HG03135 (cell line): Measurements from ENCODE around the gene PTCH1.

Source experiments
- ATAC-seq: cut with Tn5 transposase; IDR thresholded peaks from one replicate; pipeline ENCODE4 v1.9.1; 2021; ENCODE audit warnings: mild to moderate bottlenecking, moderate library complexity; ENCODE audit not compliant: unreplicated experiment

Gene PTCH1

GRCh38 chr9:95477441-95477840, 39.3 kb downstream of the PTCH1 start:
- no peak for ATAC-seq

DNA sequence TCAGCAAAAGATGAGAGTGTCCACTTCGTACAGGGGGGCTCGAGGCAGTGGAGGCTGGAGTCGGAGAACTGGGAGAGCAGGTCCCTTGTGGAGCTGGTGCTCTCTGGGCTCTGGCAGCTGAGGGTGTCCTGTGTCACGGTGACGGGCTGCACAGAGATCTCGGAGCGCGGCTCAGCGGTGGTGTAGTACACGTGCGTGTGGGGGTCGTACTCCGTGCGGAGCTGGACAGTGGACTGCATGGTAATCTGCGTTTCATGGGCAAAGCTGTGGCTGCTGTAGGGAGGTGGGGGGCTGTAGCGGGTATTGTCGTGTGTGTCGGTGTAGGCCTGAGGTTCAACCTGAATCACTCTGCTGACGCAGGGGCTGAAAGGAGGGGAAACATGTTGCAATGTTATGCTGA, 48.0 kb downstream of the PTCH1 start:
- no peak for ATAC-seq

DNA sequence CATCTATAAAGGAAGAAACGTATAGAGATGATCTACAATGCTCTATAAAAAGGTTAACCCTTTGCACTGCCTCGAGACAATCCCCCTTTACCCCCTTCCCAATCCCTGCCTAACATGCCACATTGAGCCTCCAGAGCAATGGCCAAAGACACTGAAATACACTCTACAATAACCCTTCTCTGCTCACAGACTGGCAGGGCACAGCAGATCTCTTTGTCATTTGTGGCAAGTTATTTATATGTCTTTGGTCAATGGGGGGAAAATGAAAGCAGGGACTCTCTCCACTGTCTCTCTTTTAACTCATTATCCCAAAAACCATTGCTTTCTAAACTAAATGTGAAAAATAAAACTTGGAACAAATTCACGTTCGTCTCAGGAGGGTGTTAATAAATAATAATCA, 51.7 kb downstream of the PTCH1 start:
- no peak for ATAC-seq

DNA sequence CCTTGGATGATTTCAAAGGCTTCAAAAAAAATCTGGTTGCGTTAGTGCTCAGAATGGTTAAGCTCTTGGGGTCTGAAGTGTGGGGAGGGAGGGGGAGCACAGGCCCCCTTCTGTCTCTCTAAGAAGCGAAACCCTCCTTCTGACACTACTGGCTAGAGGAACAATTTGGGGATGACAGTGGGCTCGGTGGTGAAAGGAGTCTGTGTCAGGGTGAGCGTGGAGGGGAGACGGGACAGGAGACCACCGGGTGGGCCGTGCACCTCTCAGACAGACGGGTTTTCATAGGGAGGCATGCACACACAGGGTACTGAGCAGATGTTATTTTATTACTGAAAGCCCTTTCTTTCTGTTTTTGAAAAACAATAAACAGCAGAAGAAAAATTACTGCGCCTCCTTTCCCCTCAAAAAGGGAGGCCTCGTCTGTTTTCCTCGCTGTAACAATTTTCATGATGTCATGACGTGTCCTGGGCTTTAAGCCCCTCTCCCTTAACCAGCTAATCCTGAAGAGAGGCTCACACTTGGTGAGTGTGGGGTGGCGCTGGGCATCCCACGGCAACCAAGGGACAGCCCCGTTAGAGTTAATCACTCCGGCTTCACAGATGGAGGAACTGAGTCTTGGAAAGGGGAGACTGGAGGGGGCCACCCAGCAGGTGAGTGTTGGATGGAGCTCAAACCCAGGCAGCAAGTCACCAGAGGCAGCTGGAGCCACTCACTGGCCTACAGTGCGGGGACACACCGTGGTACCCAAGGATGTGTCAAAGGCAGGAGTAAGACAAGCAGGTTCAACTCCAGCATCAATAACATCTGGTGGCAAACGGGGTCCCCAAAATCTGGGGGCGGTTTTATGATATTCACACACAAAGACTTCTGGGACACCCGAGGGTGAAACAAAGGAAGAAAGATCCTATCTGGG, 53.4 kb downstream of the PTCH1 start:
- peak; percentile 36 for ATAC-seq

DNA sequence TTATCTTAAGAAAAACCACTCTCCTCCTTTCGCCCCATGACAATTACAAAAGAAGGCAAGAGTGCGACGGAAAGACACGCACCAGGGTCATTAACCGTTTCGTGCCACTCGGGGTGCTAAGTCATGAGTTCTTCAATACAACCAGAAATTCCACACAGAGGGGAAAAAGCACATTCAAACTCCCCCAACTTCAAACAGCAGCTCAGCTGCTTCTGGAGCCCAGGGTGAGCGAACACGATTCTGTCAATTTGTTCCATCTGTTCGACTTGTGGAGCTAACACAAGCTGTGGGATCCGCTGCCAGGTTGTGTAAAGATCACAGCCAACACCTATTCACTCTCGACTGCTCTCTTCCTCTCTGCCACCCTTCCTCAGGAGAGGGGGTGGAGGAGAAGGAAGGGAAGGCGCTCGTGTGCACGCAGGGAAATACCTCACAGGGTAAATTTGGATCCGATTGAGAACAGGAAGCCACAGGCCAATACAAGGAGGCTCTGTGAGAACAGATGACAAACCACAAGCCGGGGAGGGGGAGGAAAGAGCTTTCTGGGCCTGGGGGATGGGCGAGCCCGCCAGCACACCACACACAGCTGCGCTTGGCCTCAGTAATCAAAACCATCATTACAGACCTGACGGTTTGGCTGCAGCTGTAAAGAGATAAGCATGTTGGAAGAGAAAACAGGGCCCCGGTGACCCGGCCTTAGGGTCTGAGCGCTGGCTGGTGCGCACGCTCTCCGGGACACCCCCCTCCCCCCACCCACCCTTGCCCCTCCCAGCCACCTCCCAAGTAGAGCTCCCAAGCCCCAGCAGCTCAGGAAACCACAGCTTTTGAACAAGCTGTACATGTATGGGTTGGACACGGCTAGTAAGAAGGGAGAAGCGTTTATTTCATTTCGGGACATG, 54.3 kb downstream of the PTCH1 start:
- ATAC-seq: peak; percentile 88

GRCh38 chr9:95461448-95462248, 55.1 kb downstream of the PTCH1 start:
- no peak for ATAC-seq

DNA sequence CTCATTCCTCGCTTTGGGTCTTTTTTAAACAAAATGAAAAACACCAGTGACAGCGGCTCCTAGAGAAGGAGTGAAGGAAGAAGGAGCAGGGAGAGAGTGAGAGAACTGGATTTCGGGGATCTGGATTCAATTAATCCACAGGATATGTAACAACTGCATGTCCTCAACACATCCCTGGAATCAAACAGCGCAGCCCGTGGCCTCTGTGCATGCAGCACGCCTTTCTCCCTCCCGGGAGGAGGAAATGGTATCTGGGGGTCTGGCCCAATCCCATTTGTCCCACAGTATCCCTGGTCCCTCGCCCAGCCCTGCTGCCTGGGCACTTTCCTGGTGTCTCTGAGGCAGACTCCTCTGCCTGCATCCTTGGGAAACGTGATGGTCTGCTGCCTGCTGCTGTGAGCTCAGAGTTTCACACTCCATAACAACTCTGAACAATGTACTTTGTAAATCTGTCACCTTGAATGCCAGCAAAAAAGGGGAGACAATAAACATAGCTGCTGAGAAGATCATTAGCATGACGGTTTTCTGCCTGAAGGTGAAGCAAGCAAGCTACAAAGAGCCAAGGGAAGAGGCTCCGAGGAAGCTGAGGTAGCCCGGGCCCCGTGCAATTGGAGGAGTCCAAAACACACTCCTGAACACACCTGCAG, 56.1 kb downstream of the PTCH1 start:
- ATAC-seq: no peak

DNA sequence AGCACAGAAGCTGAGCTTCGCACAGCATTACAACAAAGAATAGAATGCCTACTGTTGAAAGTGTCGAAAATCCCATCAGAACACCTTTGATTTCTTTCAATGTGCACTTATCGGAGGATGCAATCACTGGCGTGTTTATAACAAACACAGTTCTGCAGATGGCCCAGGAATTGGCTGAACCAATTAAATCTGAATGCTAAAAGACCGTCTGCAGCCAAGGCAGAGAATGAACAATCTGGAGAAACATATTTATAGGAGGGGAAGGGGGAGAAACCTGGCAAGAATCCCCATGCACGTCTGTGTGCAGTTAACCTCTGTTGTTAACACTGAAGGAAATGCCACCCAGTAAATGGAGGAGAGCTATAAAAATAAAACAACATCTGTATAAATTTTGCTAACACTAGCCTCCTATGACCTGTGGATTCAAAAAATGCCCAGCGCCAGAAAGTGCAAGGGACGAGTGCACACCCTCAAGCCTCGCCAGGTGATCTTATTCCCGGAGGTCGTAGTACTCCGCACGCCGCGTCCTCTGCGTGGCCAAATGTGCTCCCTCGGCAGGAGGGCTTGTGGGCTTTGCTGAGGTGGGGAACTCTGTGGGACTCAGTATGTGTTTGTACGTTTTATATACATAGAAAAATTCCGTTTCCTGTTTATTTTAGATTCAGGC, 56.8 kb downstream of the PTCH1 start:
- ATAC-seq: no peak

- ATAC-seq: no peak
Measured at GRCh38 chr9:95459178-95459577, 57.6 kb downstream of the PTCH1 start.

GRCh38 chr9:95458666-95459065, 58.1 kb downstream of the PTCH1 start:
- ATAC-seq: no peak

GRCh38 chr9:95457769-95458168, 59.0 kb downstream of the PTCH1 start:
- no peak for ATAC-seq

DNA sequence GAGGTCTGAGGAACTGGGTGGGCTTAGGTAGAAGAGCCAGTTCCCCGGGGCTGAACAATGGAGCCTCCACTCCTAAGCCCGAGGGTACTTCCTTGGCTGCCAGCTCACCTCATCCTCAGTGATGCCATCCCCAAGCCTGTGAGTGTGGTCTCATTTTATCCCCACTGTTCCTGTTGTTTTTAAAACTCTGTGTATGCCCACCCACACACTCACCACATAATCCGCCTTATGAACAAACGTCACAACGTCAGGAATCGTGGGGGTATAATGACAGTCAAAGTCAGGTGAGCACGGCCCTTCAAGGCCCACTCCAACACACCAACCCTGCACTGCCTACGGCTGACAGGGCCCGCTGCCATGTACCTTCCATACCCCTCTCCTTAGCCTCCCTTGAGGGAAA, 61.1 kb downstream of the PTCH1 start:
- no peak for ATAC-seq

- no peak for ATAC-seq
Measured at GRCh38 chr9:95452176-95452575, 64.6 kb downstream of the PTCH1 start.

DNA sequence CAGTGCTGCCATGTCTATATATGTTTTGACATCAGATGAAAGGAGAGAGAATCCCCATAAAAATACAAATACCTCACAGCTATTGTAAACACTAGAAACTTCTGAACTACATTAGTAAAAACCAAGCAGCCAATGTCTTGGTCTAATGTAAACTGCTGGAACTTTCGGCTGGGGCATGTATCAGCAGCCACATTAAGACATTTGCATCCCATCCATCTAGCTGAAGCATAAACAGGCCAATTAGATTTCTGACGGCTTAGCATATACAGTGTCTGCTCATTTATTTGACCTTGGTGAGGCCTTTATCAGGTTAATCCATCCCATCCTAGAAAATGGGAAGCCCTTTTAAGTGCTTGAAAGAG, 65.7 kb downstream of the PTCH1 start:
- ATAC-seq: no peak

GRCh38 chr9:95450171-95451064, 66.4 kb downstream of the PTCH1 start:
- no peak for ATAC-seq

- no peak for ATAC-seq
Measured at GRCh38 chr9:95449016-95449415, 67.8 kb downstream of the PTCH1 start.

GRCh38 chr9:95447660-95448420, 68.9 kb downstream of the PTCH1 start:
- ATAC-seq: no peak

DNA sequence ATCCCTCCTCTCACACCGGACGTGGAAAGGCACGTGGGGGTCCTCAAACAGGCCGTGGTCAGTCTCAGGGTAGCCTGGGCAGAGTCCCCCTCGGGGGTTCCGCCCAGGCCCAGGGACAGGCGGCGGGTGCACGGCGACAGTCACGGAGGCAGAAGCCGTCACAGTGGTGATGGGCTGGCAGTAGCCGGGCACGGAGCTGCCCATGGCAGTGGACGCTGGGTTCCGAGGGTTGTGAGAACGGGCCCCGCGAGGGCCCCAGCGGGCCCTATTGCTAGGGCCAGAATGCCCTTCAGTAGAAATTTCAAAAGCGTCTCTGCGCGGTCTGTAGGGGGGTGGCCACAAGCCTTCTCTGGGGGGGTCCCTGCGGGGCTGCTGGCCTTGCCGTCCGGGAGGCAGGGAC, 69.8 kb downstream of the PTCH1 start:
- ATAC-seq: no peak
